Measurements from ENCODE around the gene ASIC4. TPM values are rescaled to one million over a fixed set of nuclear protein-coding genes. Genes with fewer than 3 reads are reported as not detected.

ASIC4 gene
- total and polyA plus RNA-seq, 2 of the 8 experiments (the other 6 are each of a cell fraction or from before 2014, with no cell fraction given), result 0.12 to 0.22 TPM

DNA sequence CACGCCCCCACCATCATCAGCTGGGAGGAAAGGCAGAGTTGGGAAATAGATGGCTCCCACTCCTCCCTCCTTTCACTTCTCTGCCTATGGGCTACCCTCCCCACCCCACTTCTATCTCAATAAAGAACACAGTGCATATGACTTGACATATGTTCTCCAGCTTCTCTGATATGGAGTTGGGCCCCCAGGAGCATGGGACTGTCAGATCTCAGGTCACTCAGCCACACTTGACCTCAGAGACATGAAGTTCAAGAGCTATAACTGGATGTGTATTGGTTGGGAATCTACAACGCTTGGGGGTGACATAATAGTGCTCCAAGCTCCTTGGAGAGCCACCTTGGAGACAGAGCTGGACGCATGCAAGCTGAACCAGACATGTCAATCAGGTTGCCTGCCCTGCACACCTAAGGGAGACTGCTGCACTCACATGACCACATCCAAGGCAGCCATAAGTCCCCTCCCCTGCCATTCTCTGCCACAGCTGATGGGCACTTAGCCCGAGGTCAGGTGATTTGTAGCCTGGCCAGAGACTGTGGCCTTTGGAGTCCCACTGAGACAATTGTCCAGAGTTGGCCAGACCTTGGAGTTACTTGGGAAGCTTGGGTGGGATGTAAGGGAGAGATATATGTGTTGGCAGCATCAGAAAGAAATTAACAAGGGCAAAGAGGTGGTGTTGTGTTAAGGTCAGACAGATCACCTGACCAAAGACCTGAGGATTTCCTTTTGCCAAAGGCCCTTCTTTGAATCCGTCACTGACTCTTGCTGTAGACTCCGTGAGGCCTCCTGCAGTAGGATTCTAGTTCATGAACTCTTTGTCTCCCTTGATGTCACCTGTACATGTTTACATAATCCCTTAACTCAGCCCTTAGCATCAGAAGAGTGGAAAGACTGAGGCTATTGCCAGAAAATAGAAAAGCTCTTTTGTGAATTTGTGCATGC, 61.6 kb downstream of the ASIC4 start:
- 90% methylated on average over 6 of the region's 6 CpGs; no CpG with 5 or more reads in 1 of the 2 experiments for WGBS, 2 experiments (ENCODE audit: extremely low coverage in 1 of 2, insufficient coverage in 1 of 2, insufficient read length in 1 of 2, insufficient replicate concordance in 2 of 2, low coverage in 1 of 2, low lambda C conversion rate in 2 of 2, missing lambda C conversion rate in 1 of 2)
- TF ChIP-seq HDAC6 (IDR thresholded peaks at IDR 0.05; ENCODE audit: low read depth, low read length), result no peak
- no peak for TF ChIP-seq SP1 (IDR thresholded peaks at IDR 0.05; ENCODE audit: low read depth, low read length)
- no peak for TF ChIP-seq HDAC2 (IDR thresholded peaks at IDR 0.05; ENCODE audit: borderline replicate concordance in 1 of 2, low read depth in 2 of 2, low read length in 2 of 2)
- TF ChIP-seq, protein P1, sequence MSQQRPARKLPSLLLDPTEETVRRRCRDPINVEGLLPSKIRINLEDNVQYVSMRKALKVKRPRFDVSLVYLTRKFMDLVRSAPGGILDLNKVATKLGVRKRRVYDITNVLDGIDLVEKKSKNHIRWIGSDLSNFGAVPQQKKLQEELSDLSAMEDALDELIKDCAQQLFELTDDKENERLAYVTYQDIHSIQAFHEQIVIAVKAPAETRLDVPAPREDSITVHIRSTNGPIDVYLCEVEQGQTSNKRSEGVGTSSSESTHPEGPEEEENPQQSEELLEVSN (IDR thresholded peaks at IDR 0.05), result no peak
- TF ChIP-seq SRF (IDR thresholded peaks at IDR 0.05; ENCODE audit: low read depth, low read length), result no peak
- no peak for TF ChIP-seq CREB1 (IDR thresholded peaks at IDR 0.05)
- TF ChIP-seq EGR1 (IDR thresholded peaks at IDR 0.05; ENCODE audit: borderline replicate concordance, low read depth, low read length), result no peak
- no peak for TF ChIP-seq RXRA (IDR thresholded peaks at IDR 0.05; ENCODE audit: insufficient read depth, low read depth, low read length)
- no peak for TF ChIP-seq KDM1A (IDR thresholded peaks at IDR 0.05; ENCODE audit: borderline replicate concordance, low read length)
- no peak for TF ChIP-seq CHD2 (IDR thresholded peaks at IDR 0.05; ENCODE audit: low read length)

More for the DNA sequence above, 61.6 kb downstream of the ASIC4 start:
- peak overlapping the region; percentile 92; the same call in 1 of the 2 replicates for H2BK12ac ChIP-seq (ENCODE audit: low read depth, low read length)
- no peaks in the 10 kb centered on the region; a peak in 1 of 7 replicates for H3K27me3 ChIP-seq (replicated peaks in 1 of 4; ENCODE audit: control insufficient read depth in 3 of 4, extremely low read depth in 1 of 4, insufficient read depth in 3 of 4, low read length in 3 of 4)
- no peaks in the 10 kb centered on the region for H3K79me1 ChIP-seq (ENCODE audit: low read depth, low read length)
- no peak overlapping the region for H3K4ac ChIP-seq (replicated peaks; ENCODE audit: insufficient read length, low read depth, low read length)
- no peak overlapping the region for H4K91ac ChIP-seq (replicated peaks; ENCODE audit: insufficient read length, low read length)
- H3K4me1 ChIP-seq (replicated peaks in 1 of 4; ENCODE audit: control insufficient read depth in 3 of 4, insufficient read depth in 4 of 4, low read length in 3 of 4), result peaks cover 7 to 29% (median 22%) of the 10 kb centered on the region in 4 experiments
- 0 out of 2 replicates have a peak overlapping the region, but pooled peaks have one; percentile 33 for H2AK5ac ChIP-seq (ENCODE audit: low read depth, low read length)
- no peak overlapping the region for H2AFZ ChIP-seq (ENCODE audit: low read length)
- H3K4me2 ChIP-seq (ENCODE audit: insufficient read depth in 1 of 2, low read depth in 2 of 2, low read length in 2 of 2), result peak overlapping the region in 1 of 2 experiments; percentile 56; a peak in 1 of 4 replicates
- H3K27ac ChIP-seq (ENCODE audit: low read depth, low read length), result no peak overlapping the region
- no peak overlapping the region for H4K5ac ChIP-seq (ENCODE audit: insufficient read length, low read depth, low read length)
- no peak for FAIRE-seq
- peak overlapping the region; percentile 36; the same call in 1 of the 2 replicates for H2BK15ac ChIP-seq (ENCODE audit: low read length)
- no peaks in the 10 kb centered on the region for H3K79me2 ChIP-seq (ENCODE audit: control insufficient read depth in 1 of 2, insufficient read depth in 2 of 2, low read length in 2 of 2)
- no peak overlapping the region for H3K9ac ChIP-seq (replicated peaks in 1 of 4; ENCODE audit: extremely low read depth in 1 of 4, low read depth in 3 of 4, low read length in 3 of 4)
- H4K20me1 ChIP-seq (replicated peaks in 1 of 2; ENCODE audit: control insufficient read depth in 1 of 2, insufficient read depth in 2 of 2, low read length in 2 of 2), result no peaks in the 10 kb centered on the region
- H2BK120ac ChIP-seq (replicated peaks; ENCODE audit: low read depth, low read length), result no peak overlapping the region
- no peak overlapping the region for H3K14ac ChIP-seq (ENCODE audit: insufficient read length)
- H2BK5ac ChIP-seq (ENCODE audit: low read depth, low read length), result no peak overlapping the region
- H2BK20ac ChIP-seq (ENCODE audit: low read length), result no peak overlapping the region
- no peak overlapping the region for H4K8ac ChIP-seq (ENCODE audit: extremely low read depth, insufficient read depth, low read length)
- CTCF ChIA-PET (ENCODE audit: partially characterized antibody), result interaction anchor here (0.9 to 4.3 kb wide), 8 partner anchors 9 to 63 kb away, joined by 3 to 64 read pairs (median 7); partner anchors contain the start of gene STK11IP
- peak overlapping the region; percentile 4 for H3K18ac ChIP-seq (ENCODE audit: extremely low read depth, low read length)
- no peaks in the 10 kb centered on the region for H3K9me3 ChIP-seq (ENCODE audit: insufficient read depth in 2 of 2, low read depth in 1 of 2, low read length in 1 of 2)
- POLR2A ChIA-PET (ENCODE audit: partially characterized antibody), result interaction anchor here (0.9 to 18.6 kb wide), 3 partner anchors 17 to 56 kb away, joined by 3 to 293 read pairs (median 36); partner anchors contain the start of gene STK11IP
- no peaks in the 10 kb centered on the region for H3K36me3 ChIP-seq (ENCODE audit: control insufficient read depth in 2 of 4, insufficient read depth in 4 of 4, low read length in 3 of 4)
- H3K4me3 ChIP-seq (ENCODE audit: extremely low read depth in 1 of 4, insufficient read depth in 2 of 4, low read depth in 3 of 4, low read length in 4 of 4), result no peak overlapping the region
- no peak overlapping the region for H3K23ac ChIP-seq (ENCODE audit: insufficient read length)
- H3K23me2 ChIP-seq (ENCODE audit: low read depth, low read length), result peaks cover 6% of the 10 kb centered on the region; the same call in 1 of the 2 replicates
- no peak overlapping the region for H3K56ac ChIP-seq (replicated peaks; ENCODE audit: insufficient read length, low read depth, low read length)
- DNase-seq (ENCODE audit: low read depth in 1 of 2, low spot score in 2 of 2), result no peak
